DMS53 (cell line): ENCODE data around the gene CSNK1G1.

Experiments used
- DNase-seq: peaks from one replicate; lab custom pipeline; 2025; lab: John Stamatoyannopoulos, UW

The CSNK1G1 gene

GRCh38 chr15:64191971-64192830 lies 163.8 kb downstream of the CSNK1G1 start:
- DNase-seq: no peak

- no peak for DNase-seq
These were observed 168.4 kb downstream of the CSNK1G1 start for GRCh38 chr15:64187396-64188191.

GRCh38 chr15:64185146-64185911 lies 170.6 kb downstream of the CSNK1G1 start:
- no peak for DNase-seq

GRCh38 chr15:64182859-64183370 lies 173.1 kb downstream of the CSNK1G1 start:
- no peak for DNase-seq

DNA sequence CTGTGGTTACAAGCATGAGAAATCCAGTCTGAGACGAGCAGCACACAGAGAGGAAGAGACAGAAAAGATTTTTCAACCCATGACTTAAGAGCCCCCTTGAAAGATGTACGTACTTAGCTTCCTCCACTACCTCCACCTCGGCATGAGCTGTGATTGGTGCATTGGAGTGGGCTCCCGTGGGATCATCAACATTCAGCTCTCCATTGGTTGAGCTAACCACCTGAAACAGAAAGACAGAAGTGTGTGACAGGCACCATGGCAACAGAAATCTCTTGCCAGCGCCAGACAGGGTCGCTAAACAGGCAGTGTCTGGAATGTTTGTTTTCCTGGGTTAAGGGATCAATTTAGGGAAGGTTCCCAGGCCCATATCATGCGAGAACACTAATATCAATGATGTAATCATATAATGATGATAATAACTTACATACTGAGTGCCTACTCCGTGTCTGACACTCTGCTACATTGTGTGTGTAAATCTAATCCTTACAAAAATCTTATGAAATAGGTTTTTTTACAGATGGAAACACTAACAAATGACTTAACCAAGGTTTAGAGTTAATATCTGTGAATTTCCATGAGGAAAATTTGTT lies 175.6 kb downstream of the CSNK1G1 start:
- DNase-seq: no peak

DNA sequence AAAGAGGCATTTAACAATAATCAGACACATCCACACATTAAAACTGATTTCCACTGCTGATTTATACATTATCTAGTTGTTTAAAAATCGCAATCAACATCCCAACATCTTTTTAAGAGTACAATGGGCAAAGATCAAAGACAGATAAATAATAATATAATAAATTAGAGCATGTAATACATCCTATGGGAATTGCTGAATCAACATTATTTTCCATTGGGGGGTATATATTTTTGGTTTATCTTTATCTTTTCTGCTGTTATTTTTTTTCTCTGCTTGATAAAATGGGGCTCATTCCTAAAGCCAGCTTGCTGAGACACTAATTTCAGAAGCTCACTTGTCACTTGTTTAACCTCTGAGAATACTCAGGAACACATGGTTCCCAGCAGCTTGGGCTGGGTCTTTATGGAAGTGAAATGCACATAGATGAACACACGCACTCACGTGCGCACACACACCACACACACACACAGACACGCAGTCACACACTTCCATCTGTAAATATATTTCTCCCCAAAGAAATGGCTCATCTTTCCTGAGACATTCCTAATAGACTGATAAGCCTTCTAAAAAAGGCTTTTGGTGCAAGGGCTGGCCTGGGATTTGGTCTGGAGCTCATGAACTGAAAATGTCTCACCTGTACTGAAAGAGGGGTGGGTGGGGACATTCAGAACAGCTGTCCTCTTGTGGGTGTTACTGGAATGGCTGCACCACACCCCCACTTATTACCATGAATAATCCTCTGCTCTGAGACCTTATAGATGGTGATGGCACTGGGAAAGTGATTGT lies 189.7 kb downstream of the CSNK1G1 start:
- DNase-seq: no peak

GRCh38 chr15:64164436-64164835 lies 191.5 kb downstream of the CSNK1G1 start:
- no peak for DNase-seq

GRCh38 chr15:64163659-64164362 lies 192.2 kb downstream of the CSNK1G1 start:
- DNase-seq: peak; percentile 69

DNA sequence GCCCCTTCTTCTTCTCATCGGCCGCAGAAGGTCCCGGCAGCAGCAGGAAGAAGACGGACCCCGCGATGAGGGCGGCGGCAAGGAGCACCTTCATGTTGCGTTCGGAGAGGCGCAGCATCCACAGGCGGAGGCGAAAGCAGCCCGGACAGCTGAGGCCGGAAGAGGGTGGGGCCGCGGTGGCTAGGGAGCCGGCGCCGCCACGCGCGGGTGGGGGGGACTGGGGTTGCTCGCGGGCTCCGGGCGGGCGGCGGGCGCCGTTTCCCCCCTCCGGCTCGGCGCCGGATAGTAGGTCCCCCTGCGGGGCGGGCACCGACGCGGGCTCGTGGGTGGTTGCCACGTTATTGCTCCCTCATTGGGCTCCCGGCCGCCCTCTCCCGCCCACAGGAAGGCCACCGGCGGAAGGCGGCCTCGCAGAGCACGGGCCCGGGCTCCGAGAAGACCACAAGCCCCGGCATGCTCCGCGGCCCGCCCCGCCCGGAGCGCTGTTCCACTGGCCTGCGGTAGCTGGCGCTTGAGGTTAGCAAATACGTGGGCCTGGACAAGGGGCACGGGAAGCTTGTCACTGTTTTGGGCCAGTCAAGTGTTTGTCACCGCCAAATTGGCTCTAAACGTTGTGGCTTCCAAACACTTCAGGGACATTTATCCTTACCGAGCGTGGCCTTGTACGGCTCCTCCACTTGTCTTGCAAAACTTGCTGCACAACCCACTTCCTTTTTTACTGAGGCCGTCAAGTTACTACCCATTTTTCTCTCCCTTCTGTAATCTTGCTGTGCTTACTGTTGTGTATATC lies 192.9 kb downstream of the CSNK1G1 start, which contains the start of gene PPIB:
Gene PPIB (minus strand): TSS at position 154 of the 790 bp plus-strand sequence. CDS start 36 bp downstream, at position 118.
- peak; percentile 98 for DNase-seq

GRCh38 chr15:64162478-64162868 lies 193.5 kb downstream of the CSNK1G1 start:
- DNase-seq: no peak

DNA sequence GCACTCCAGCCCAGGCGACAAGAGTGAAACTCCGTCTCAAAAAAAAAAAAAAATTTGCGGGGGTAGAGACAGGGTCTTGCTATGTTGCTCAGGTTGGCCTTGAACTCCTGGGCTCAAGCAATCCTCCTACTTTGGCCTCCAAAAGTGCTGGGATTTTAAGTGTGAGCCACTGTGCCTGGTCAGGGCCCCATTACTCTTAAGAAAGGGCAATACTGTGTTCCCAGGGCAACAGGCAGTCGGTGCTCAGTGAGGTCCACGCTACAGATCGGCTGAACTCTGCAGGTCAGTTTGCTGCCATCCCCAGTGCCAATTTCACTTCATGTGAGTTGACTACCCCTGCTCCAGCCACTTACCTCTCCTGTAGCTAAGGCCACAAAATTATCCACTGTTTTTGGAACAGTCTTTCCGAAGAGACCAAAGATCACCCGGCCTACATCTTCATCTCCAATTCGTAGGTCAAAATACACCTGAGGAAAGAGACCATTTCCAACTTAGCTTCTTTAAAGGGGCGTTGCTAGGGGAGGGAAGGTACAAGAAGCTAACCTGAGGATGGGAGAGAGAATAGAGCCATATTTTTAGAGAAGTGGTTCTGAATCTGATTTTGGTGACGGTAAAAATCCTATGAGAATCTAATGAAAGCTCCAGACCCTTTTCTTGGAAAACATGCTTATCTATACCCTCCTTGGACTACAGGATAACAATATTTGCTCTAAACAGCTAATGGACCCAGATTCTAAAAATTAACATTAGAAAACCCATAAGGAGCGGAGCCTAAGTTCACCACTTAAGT lies 194.1 kb downstream of the CSNK1G1 start:
- peak; percentile 27 for DNase-seq

DNA sequence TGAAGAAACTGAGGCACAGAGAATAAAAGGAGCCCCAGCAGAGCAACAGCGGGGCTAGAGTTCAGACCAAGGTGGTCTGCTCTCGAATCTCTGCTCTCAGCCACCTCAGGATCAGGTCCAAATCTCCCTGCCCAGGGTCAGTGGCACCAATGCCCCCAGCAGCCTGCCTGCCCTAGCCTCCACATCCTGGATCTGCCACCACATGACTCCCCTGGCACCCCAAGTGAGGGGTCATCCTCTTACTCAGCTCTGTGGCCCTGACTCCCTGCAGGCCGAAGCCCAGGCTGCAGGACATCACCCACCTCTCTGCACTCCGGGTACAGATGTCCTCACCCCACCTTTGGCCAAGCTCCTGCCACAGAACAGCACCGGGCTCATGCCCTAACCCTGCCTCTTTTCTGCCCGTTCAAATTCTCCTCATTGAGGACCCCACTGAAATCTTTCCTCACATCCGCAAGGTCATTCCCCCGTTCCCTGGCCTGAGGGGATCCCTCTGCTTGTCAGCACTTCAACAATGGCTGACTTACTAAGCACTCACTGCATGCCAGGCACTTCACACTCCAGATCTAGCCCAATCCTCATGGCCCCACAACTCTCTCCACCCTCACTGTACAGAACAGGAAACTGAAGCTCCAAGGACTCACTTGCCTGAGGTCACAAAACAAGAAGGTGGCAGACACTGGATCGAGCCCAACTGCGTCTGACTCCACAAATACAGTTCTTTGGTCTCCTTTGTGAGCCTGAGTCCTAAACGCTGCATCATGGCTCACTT lies 197.4 kb downstream of the CSNK1G1 start:
- DNase-seq: no peak

DNA sequence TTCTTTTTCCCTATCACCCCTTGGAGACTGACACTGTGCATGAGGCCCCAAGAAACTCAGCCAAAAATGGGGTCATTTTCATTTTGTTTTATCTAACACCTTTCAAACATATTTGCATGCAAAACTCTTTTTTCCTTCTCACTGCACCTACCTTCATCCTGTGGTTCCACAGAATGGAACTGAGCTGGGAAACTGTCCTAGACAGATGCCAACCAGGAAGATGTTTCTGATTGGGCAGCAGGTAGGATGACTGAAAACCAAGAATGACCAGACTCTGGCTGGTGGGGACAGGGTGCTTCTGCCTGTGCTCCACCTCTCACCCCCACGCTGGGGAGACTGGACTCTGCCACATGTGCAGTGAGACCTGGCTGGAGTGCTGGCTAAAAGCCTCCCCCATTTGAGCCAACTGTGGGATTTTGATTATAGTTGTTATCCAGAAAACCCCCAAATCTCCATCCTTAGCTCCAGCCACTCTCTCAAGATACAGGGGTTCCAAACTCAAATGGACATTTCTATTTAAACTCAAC lies 198.3 kb downstream of the CSNK1G1 start:
- DNase-seq: no peak

- DNase-seq: no peak
These were observed 199.2 kb downstream of the CSNK1G1 start for GRCh38 chr15:64156652-64157331.

DNA sequence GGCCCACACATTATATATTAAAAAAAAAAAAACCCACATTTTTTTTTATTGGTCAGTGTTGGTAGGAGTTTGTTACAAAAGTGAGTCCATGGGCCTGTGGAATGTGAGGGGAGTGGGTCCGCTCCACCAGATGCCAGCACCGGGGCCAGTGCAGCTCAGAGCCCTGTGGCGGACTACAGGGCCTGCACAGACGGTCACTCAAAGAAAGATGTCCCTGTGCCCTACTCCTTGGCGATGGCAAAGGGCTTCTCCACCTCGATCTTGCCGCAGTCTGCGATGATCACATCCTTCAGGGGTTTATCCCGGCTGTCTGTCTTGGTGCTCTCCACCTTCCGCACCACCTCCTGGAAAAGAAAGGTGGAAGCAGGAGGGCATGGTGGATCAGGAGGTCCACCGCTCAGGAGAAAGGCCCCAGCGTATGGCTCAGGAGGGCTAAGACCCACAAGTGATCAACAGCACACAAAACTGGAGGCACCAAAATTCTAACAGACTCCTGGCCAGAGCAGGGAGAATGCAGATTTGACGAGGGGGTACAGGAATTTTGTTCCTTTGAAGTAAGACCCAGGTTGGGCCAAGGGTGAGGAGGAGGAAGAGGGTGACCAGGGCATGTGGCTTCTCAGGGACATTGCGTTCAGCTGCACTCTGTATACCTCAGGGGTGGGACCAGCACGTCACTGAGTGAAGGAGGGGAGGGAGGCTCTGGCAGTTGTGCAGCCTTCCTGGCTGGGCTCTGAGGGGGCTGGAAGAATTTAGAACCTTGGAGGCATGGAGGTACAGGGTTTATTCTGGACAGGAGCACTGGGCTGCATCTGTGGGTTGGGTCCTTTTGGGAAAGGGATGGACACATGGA lies 199.9 kb downstream of the CSNK1G1 start:
- no peak for DNase-seq
